PFSK-1 (cell line): Measurements from ENCODE around the gene ERN1.

Experiments
- POLR2AphosphoS5 ChIP-seq: IDR thresholded peaks from 2 replicates; pipeline ENCODE4 v1.6.1; 2012; ENCODE audit warnings: low read depth, mild to moderate bottlenecking, control low read depth, low read length, moderate library complexity
- SIN3A ChIP-seq: IDR thresholded peaks from 2 replicates; pipeline ENCODE4 v1.6.1; 2012; ENCODE audit warnings: mild to moderate bottlenecking, low read length, moderate library complexity, borderline replicate concordance; ENCODE audit not compliant: insufficient read depth
- TAF1 ChIP-seq: IDR thresholded peaks from 2 replicates; pipeline ENCODE4 v1.6.1; 2012; ENCODE audit warnings: low read length, control low read depth, borderline replicate concordance; ENCODE audit not compliant: insufficient read depth
- TF ChIP-seq, protein P1 (sequence below), 2 experiments: IDR thresholded peaks; 2 replicates each; pipeline versions ENCODE4 v1.6.1 to v1.8.0; 2011 to 2012; ENCODE audit warnings: low read depth in 2 of 2, low read length in 2 of 2, control low read depth in 1 of 2, inconsistent platforms in 1 of 2, mild to moderate bottlenecking in 1 of 2, moderate library complexity in 1 of 2; ENCODE audit not compliant: insufficient read depth in 1 of 2

DNA sequence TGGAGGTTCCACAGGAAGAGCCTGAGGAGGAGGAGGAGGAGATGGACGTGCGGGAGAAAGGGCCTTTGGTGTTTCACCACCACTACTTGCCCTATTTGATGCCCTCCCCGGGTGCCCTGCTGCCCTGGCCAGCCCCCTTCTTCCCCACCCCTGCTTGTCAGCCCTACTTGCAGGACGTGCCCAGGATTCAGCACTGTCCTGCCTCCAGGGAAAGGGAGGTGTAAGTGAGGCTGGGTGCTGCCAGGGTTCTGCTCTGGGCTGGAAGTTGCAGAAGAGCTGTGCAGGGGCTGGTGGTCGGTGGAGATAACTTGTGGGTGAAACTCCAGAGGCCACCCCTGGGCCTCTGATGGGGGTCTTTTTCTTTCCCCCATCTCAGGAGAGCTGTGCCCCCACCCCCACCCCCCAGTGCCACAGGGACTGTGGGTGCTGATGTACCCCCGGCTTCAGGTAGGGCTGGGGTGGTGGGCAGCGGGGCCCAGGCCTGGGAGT lies 128.8 kb downstream of the ERN1 start:
- TF ChIP-seq POLR2AphosphoS5 (no peak), TAF1 (no peak), SIN3A (no peak)
- TF ChIP-seq, protein P1, sequence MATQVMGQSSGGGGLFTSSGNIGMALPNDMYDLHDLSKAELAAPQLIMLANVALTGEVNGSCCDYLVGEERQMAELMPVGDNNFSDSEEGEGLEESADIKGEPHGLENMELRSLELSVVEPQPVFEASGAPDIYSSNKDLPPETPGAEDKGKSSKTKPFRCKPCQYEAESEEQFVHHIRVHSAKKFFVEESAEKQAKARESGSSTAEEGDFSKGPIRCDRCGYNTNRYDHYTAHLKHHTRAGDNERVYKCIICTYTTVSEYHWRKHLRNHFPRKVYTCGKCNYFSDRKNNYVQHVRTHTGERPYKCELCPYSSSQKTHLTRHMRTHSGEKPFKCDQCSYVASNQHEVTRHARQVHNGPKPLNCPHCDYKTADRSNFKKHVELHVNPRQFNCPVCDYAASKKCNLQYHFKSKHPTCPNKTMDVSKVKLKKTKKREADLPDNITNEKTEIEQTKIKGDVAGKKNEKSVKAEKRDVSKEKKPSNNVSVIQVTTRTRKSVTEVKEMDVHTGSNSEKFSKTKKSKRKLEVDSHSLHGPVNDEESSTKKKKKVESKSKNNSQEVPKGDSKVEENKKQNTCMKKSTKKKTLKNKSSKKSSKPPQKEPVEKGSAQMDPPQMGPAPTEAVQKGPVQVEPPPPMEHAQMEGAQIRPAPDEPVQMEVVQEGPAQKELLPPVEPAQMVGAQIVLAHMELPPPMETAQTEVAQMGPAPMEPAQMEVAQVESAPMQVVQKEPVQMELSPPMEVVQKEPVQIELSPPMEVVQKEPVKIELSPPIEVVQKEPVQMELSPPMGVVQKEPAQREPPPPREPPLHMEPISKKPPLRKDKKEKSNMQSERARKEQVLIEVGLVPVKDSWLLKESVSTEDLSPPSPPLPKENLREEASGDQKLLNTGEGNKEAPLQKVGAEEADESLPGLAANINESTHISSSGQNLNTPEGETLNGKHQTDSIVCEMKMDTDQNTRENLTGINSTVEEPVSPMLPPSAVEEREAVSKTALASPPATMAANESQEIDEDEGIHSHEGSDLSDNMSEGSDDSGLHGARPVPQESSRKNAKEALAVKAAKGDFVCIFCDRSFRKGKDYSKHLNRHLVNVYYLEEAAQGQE (IDR thresholded peaks at IDR 0.05; ENCODE audit: insufficient read depth in 1 of 2, low read depth in 2 of 2, low read length in 2 of 2): no peak
